Gastrocnemius medialis (tissue), 4 donors: ENCODE measurements around the gene SLC37A1.

Source experiments
- CTCF ChIP-seq, 5 experiments: fragments of 450-650 bp in 3 of 5; fragments of 200-600 bp in 2 of 5; sonication (generic) in 2 of 5; IDR thresholded peaks in 4 of 5; conservative IDR thresholded peaks in 1 of 5; 1 replicate in 4 of 5; 2 replicates in 1 of 5; pipeline ENCODE4 v1.5.1; 2016 to 2019; ENCODE audit warnings: antibody characterized with exemption in 5 of 5, mild to moderate bottlenecking in 3 of 5, moderate library complexity in 3 of 5
- POLR2A ChIP-seq, 2 donors: fragments of 450-650 bp; IDR thresholded peaks; one replicate each; pipeline ENCODE4 v1.6.1; 2017; ENCODE audit warnings: antibody characterized with exemption in 2 of 2, mild to moderate bottlenecking in 2 of 2, moderate library complexity in 2 of 2

GRCh38 chr21:42534421-42535378, 21.0 kb downstream of the SLC37A1 start:
- TF ChIP-seq CTCF (IDR thresholded peaks at IDR 0.05 in 4 of 5, conservative IDR thresholded peaks at IDR 0.05 in 1 of 5) (no peak), POLR2A (IDR thresholded peaks at IDR 0.05) (peak in 1 of 2 donors; percentile 18)
